WERI-Rb-1 (cell line): ENCODE data around the gene ARMC7.

Experiments used
- DNase-seq: peaks from one replicate; pipeline ENCODE4 v3.0.0-alpha.2; 2020
- H3K27ac ChIP-seq: fragments of 250-450 bp; sonication (Bioruptor Pico); 2 replicates; pipeline ENCODE4 v1.5.1; 2020; ENCODE audit warnings: mild to moderate bottlenecking, moderate library complexity
- H3K27me3 ChIP-seq: fragments of 250-450 bp; sonication (Bioruptor Pico); 2 replicates; pipeline ENCODE4 v1.5.1; 2021; ENCODE audit warnings: mild to moderate bottlenecking, low read depth, moderate library complexity; ENCODE audit not compliant: insufficient read depth, severe bottlenecking
- H3K36me3 ChIP-seq: fragments of 250-450 bp; sonication (Bioruptor Pico); 2 replicates; pipeline ENCODE4 v1.5.1; 2020; ENCODE audit warnings: mild to moderate bottlenecking, moderate library complexity
- H3K4me3 ChIP-seq: 2 replicates; pipeline ENCODE4 v1.5.1; 2011; ENCODE audit warnings: low read depth, mild to moderate bottlenecking, control low read depth, low read length
- H3K9me3 ChIP-seq: fragments of 250-450 bp; sonication (Bioruptor Pico); 2 replicates; pipeline ENCODE4 v1.5.1; 2021; ENCODE audit warnings: mild to moderate bottlenecking, moderate library complexity; ENCODE audit not compliant: severe bottlenecking
- CTCF ChIP-seq: IDR thresholded peaks from 2 replicates; pipeline ENCODE4 v1.5.1; 2011; ENCODE audit warnings: low read depth, mild to moderate bottlenecking, control low read depth, inconsistent platforms, low read length

Gene ARMC7

DNA sequence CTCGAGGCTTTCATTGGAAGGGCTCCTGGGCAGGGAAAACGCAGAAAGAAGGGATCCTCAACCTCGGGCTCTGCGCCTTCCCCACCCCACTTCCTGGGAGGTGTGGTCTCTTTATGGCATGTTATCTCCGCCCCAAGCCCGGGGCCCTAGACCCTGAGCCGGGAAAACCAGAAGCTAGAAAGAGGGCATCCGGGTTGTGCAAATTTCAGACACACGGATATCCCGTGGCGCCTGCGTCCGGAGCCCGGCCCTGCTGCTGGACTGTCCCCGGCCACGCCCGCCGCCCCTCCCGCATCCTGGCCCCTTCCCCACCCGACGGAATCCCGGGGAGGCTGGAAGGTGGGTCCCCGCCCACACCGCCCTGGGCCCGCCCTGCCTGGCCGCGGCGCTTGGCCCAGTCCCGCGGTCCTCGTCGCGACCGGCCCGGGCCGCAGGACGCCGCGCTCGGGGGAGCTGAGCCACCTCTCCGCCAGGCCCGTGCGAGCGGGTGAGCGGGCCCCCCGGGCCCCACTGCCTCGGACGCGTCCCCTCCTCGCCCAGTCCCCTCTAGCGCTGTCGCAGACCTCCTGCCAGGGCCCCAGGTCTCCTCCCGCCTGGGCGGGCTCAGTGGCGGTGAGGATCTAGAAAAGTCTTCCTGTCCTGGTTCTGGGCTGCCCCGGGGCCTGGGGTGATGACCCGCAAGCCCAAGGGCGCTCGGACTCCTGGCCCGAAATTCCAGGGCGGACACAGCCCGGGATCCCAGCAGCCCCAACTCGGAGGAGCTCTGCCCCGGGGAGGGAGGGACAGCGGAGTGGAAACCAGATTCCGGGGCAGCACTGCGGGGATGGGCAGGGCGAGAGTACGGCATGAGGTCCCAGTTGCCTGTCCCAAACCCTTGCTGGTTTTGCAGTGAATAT lies 22.0 kb upstream of the ARMC7 start, which contains the start of gene SLC16A5:
SLC16A5 (plus strand) TSS at position 397 of the 896 bp plus-strand sequence. CDS start 5,683 bp downstream, outside the sequence.
- Histone ChIP-seq H3K36me3 (no peaks in the 10 kb centered on the region), H3K27ac (no peak within 1 kb of the TSS), H3K4me3 (no peak within 1 kb of the TSS), H3K9me3 (no peaks in the 10 kb centered on the region), H3K27me3 (no peaks in the 10 kb centered on the region)
- DNase-seq, result no peak
- no peak for TF ChIP-seq CTCF

DNA sequence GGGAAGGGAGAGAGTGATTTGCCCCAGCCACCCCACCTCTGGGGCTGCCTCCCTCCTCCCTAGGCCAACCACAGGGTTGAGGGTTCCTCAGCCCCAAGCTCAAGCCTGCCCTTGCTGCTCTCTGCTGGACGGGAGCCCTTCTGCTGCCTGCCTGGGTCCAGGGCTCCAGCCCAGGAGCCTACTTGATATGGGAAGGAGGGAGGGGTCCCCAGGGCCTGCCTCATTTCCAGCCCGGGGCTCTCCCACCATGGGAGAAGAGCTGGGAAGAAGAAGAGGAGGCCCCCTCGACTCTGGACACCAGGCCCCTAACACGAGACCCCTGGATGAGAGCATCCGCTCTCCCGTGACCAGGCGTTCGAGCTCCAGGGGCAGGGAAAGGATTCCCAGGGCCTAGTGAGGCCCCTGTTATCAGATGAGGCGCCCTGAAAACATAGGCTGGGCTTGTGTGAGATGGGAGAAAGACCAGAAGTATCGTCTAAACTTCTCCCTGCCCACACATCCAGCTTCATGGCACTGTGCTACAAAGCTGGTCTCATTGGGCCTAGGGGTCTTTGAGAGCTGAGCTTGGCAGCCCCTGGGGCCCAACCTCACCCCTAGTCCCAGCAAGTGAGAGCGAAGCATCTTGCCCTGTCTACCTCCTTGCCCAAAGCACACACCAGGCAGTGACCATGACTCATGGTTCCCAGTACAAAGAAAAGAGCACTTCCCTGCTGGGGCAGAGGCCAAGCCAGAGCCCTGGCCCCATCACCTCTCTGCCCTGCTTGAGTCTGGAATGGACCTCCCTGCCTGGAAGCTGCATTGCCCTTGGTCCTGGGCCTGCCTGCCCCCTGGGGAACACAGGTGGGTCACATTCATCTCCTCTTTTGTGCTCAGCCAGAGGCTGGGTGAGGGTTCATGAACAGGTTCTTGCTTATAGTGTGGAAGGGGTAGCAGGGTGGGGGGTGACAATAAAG lies 21.0 kb upstream of the ARMC7 start:
- no peaks in the 10 kb centered on the region for H3K27me3 ChIP-seq
- no peaks in the 10 kb centered on the region for H3K9me3 ChIP-seq
- H3K36me3 ChIP-seq, result no peaks in the 10 kb centered on the region
- no peak for TF ChIP-seq CTCF
- H3K4me3 ChIP-seq, result no peak overlapping the region
- no peak overlapping the region for H3K27ac ChIP-seq
- DNase-seq, result no peak

DNA sequence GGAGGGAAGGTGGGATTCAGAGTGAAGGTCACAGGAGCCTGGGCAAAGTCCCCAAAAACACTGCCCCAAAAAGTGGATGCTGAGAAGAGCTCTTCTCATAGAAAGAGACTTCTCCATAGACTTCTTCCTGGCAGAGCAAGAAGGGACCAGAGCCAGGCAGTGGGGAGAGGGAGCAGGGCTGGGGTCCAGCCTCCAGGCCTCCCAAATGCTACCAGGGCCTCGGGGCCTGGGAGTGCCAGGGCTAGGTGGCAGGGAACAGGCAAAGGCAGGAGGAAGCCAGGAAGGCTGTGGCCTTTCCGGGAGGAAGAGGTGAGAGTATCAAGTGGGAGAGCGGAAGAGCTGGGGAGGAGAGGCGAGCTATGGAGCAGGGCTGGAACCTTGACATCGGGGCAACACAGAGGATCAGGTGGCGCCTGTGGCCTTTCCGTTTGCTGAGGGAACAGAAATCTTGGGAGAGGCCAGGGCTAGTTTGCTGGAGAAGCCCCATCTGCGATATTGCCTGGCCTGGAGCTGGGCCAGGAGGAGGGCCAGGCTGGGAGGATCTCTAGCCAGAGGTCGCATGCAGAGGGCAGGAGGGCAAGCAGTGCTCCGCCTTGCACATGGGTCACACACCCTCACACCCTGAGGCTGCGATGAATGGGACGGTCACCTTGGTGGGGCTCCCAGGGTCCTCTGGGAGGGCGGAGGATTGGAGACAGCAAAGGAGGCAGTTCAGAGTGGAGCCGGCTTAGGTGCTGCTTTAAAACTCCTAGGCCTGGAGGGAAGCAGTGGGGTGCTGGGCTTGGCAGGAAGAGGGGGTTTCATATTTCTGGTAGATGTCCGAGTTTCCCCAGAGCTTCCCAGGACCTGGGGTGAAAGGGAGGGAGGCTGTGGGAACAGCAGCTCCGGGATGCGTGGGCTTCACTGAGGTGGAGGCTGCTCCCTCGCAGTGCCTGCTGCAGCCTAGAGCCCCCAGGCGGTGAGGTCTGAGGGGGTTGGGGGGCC lies 18.6 kb upstream of the ARMC7 start:
- DNase-seq, result no peak
- Histone ChIP-seq H3K36me3 (no peaks in the 10 kb centered on the region), H3K9me3 (peaks cover 3% of the 10 kb centered on the region), H3K27me3 (no peaks in the 10 kb centered on the region), H3K27ac (no peak overlapping the region), H3K4me3 (no peak overlapping the region)
- TF ChIP-seq CTCF, result no peak

- no peaks in the 10 kb centered on the region for H3K36me3 ChIP-seq
- no peaks in the 10 kb centered on the region for H3K27me3 ChIP-seq
- no peak for TF ChIP-seq CTCF
- peaks cover 3% of the 10 kb centered on the region for H3K9me3 ChIP-seq
- DNase-seq, result no peak
- H3K27ac ChIP-seq, result no peak overlapping the region
- no peak overlapping the region for H3K4me3 ChIP-seq
Observed at GRCh38 chr17:75091855-75092327, 17.9 kb upstream of the ARMC7 start.
